Measurements from ENCODE around the gene CDK10.

- TF ChIP-seq, protein P1, sequence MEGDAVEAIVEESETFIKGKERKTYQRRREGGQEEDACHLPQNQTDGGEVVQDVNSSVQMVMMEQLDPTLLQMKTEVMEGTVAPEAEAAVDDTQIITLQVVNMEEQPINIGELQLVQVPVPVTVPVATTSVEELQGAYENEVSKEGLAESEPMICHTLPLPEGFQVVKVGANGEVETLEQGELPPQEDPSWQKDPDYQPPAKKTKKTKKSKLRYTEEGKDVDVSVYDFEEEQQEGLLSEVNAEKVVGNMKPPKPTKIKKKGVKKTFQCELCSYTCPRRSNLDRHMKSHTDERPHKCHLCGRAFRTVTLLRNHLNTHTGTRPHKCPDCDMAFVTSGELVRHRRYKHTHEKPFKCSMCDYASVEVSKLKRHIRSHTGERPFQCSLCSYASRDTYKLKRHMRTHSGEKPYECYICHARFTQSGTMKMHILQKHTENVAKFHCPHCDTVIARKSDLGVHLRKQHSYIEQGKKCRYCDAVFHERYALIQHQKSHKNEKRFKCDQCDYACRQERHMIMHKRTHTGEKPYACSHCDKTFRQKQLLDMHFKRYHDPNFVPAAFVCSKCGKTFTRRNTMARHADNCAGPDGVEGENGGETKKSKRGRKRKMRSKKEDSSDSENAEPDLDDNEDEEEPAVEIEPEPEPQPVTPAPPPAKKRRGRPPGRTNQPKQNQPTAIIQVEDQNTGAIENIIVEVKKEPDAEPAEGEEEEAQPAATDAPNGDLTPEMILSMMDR (IDR thresholded peaks at IDR 0.05; ENCODE audit: poor library complexity, severe bottlenecking): no peak
- TF ChIP-seq EZH2 (IDR thresholded peaks at IDR 0.05; ENCODE audit: borderline replicate concordance, insufficient read depth, low read length, poor library complexity, severe bottlenecking) (no peak), REST (IDR thresholded peaks at IDR 0.05; ENCODE audit: borderline replicate concordance) (no peak), EP300 (conservative IDR thresholded peaks at IDR 0.05; ENCODE audit: poor library complexity, severe bottlenecking) (no peak), RAD21 (conservative IDR thresholded peaks at IDR 0.05) (no peak)
Measured at GRCh38 chr16:89643769-89644300, 42.7 kb upstream of the CDK10 start.

Measured in neural cell (in vitro differentiated cells).